Chondrocyte (in vitro differentiated cells): Measurements from ENCODE around the gene ARL6IP6. TPM values are rescaled to one million over a fixed set of nuclear protein-coding genes. Genes with fewer than 3 reads are reported as not detected.
A peak's percentile ranks its signal among the peaks of the same experiment; 100 is the strongest.

Experiments used
- DNase-seq: peaks from one replicate; pipeline ENCODE4 v3.0.0; 2021; ENCODE audit warnings: mixed read lengths, low spot score
- H3K27ac Mint-ChIP-seq: one replicate; pipeline ENCODE4 v1.8.0; 2021; ENCODE audit warnings: mild to moderate bottlenecking, moderate library complexity, mixed read lengths; ENCODE audit not compliant: unreplicated experiment
- H3K27me3 Mint-ChIP-seq: 2 replicates; pipeline ENCODE4 v1.8.0; 2021; ENCODE audit warnings: low read depth, mixed read lengths
- H3K36me3 Mint-ChIP-seq: 2 replicates; pipeline ENCODE4 v1.8.0; 2021; ENCODE audit warnings: low read depth, mixed read lengths
- H3K4me1 Mint-ChIP-seq: 2 replicates; pipeline ENCODE4 v1.8.0; 2021; ENCODE audit warnings: low read depth, mild to moderate bottlenecking, mixed read lengths
- H3K4me3 Mint-ChIP-seq: one replicate; pipeline ENCODE4 v1.8.0; 2021; ENCODE audit warnings: mild to moderate bottlenecking, moderate library complexity, mixed read lengths; ENCODE audit not compliant: unreplicated experiment
- H3K9me3 Mint-ChIP-seq: 2 replicates; pipeline ENCODE4 v1.8.0; 2021; ENCODE audit warnings: low read depth, mixed read lengths
- CTCF ChIP-seq: fragments of 200-600 bp; sonication (generic); IDR thresholded peaks from 2 replicates; pipeline ENCODE4 v1.5.0; 2021; ENCODE audit warnings: antibody characterized with exemption, mild to moderate bottlenecking, moderate library complexity
- total RNA-seq: library from RNA; stranded (reverse); gene quantifications from 3 replicates; pipeline ENCODE4 v1.2.1, GENCODE V29; 2021

ARL6IP6 gene
- total RNA-seq, 1 donor from 2014 or later, result 17.6 TPM

GRCh38 chr2:152683400-152683799, 35.0 kb upstream of the ARL6IP6 start:
- DNase-seq, result no peak
- H3K36me3 Mint-ChIP-seq, result peaks cover 13% of the 10 kb centered on the region
- TF ChIP-seq CTCF, result no peak
- H3K27ac Mint-ChIP-seq, result no peak overlapping the region
- no peaks in the 10 kb centered on the region for H3K27me3 Mint-ChIP-seq
- H3K9me3 Mint-ChIP-seq, result no peaks in the 10 kb centered on the region
- H3K4me1 Mint-ChIP-seq, result peaks cover 12% of the 10 kb centered on the region
- no peak overlapping the region for H3K4me3 Mint-ChIP-seq

- Mint-ChIP-seq H3K4me1 (peaks cover 16% of the 10 kb centered on the region), H3K27me3 (no peaks in the 10 kb centered on the region), H3K27ac (no peak overlapping the region), H3K4me3 (no peak overlapping the region), H3K9me3 (no peaks in the 10 kb centered on the region), H3K36me3 (peaks cover 7% of the 10 kb centered on the region)
- no peak for DNase-seq
- TF ChIP-seq CTCF, result no peak
Measured at GRCh38 chr2:152686321-152686720, 32.1 kb upstream of the ARL6IP6 start.

- Mint-ChIP-seq H3K27ac (no peak overlapping the region), H3K27me3 (no peaks in the 10 kb centered on the region), H3K4me1 (peaks cover 36% of the 10 kb centered on the region), H3K4me3 (no peak overlapping the region), H3K9me3 (no peaks in the 10 kb centered on the region), H3K36me3 (peaks cover 2% of the 10 kb centered on the region)
- TF ChIP-seq CTCF, result no peak
- DNase-seq, result no peak
Measured at GRCh38 chr2:152693033-152693432, 25.4 kb upstream of the ARL6IP6 start.

- peak overlapping the region; percentile 99 for H3K27ac Mint-ChIP-seq
- no peaks in the 10 kb centered on the region for H3K9me3 Mint-ChIP-seq
- peak overlapping the region; percentile 74 for H3K4me3 Mint-ChIP-seq
- peaks cover 33% of the 10 kb centered on the region for H3K4me1 Mint-ChIP-seq
- no peak for DNase-seq
- TF ChIP-seq CTCF, result no peak
- peaks cover 2% of the 10 kb centered on the region for H3K36me3 Mint-ChIP-seq
- no peaks in the 10 kb centered on the region for H3K27me3 Mint-ChIP-seq
Measured at GRCh38 chr2:152694161-152694661, 24.2 kb upstream of the ARL6IP6 start.

GRCh38 chr2:152695763-152696162, 22.7 kb upstream of the ARL6IP6 start:
- Mint-ChIP-seq H3K36me3 (no peaks in the 10 kb centered on the region), H3K27ac (peak overlapping the region; percentile 69), H3K4me3 (no peak overlapping the region), H3K9me3 (no peaks in the 10 kb centered on the region), H3K27me3 (no peaks in the 10 kb centered on the region), H3K4me1 (peaks cover 33% of the 10 kb centered on the region)
- DNase-seq, result no peak
- no peak for TF ChIP-seq CTCF
